RCC 7860 (cell line): ENCODE measurements around the gene PEAK1.
"Not testable (repeated sequence)": the region's sequence is repeated elsewhere in the genome, so short reads cannot be mapped to it uniquely, and the experiment has no call there.

ENCODE experiments used
- DNase-seq: peaks from one replicate; pipeline ENCODE4 v3.0.0-alpha.2; 2015; ENCODE audit warnings: low spot score
- FAIRE-seq: peaks from 2 replicates; lab custom pipeline; 2012; peaks lifted over from hg19 to GRCh38; lab: Jason Lieb, UNC

Gene PEAK1

GRCh38 chr15:77426871-77427270 is 7.0 kb upstream of the PEAK1 start:
- FAIRE-seq, result no peak
- no peak for DNase-seq

GRCh38 chr15:77426377-77426776 is 6.5 kb upstream of the PEAK1 start:
- no peak for FAIRE-seq
- DNase-seq, result no peak

GRCh38 chr15:77425104-77425503 is 5.2 kb upstream of the PEAK1 start:
- FAIRE-seq (no peak), DNase-seq (no peak)

- DNase-seq (no peak), FAIRE-seq (no peak)
These were observed 1.4 kb upstream of the PEAK1 start for GRCh38 chr15:77421370-77421700.

GRCh38 chr15:77420610-77421369 is 886 bp upstream of the PEAK1 start, which contains the start of gene HMG20A:
Gene HMG20A, plus strand, starts transcription at chr15:77420888. Its CDS starts 37,520 bp downstream, at chr15:77458408.
- FAIRE-seq (peak; percentile 33), DNase-seq (peak; percentile 65)

GRCh38 chr15:77418966-77419835 is 703 bp downstream of the PEAK1 start:
- FAIRE-seq, result no peak
- no peak for DNase-seq

GRCh38 chr15:77418391-77418965 is 1.4 kb downstream of the PEAK1 start:
- FAIRE-seq, result no peak
- no peak for DNase-seq

GRCh38 chr15:77417602-77418001 is 2.3 kb downstream of the PEAK1 start:
- FAIRE-seq (no peak), DNase-seq (no peak)

GRCh38 chr15:77416954-77417353 is 3.0 kb downstream of the PEAK1 start:
- FAIRE-seq, result no peak
- DNase-seq, result no peak

GRCh38 chr15:77416148-77416455 is 3.8 kb downstream of the PEAK1 start:
- DNase-seq (no peak), FAIRE-seq (no peak)

- FAIRE-seq, result no peak
These were observed 4.3 kb downstream of the PEAK1 start for GRCh38 chr15:77415450-77416147.

GRCh38 chr15:77414789-77415442 is 5.0 kb downstream of the PEAK1 start:
- DNase-seq, result no peak
- FAIRE-seq, result no peak

More at GRCh38 chr15:77415450-77416147, 4.3 kb downstream of the PEAK1 start:
- no peak for DNase-seq

GRCh38 chr15:77413699-77414349 is 6.1 kb downstream of the PEAK1 start:
- no peak for DNase-seq
- no peak for FAIRE-seq

GRCh38 chr15:77412972-77413698 is 6.8 kb downstream of the PEAK1 start:
- FAIRE-seq (no peak), DNase-seq (no peak)

GRCh38 chr15:77411619-77411976 is 8.3 kb downstream of the PEAK1 start:
- DNase-seq (no peak), FAIRE-seq (no peak)

- no peak for DNase-seq
- no peak for FAIRE-seq
These were observed 8.9 kb downstream of the PEAK1 start for GRCh38 chr15:77410701-77411618.

GRCh38 chr15:77410157-77410500 is 9.8 kb downstream of the PEAK1 start:
- DNase-seq, FAIRE-seq: not testable (repeated sequence)

- DNase-seq (no peak), FAIRE-seq (no peak)
These were observed 10.4 kb downstream of the PEAK1 start for GRCh38 chr15:77409259-77410156.
